ENCODE data around the gene HOXC5.
A peak's percentile ranks its signal among the peaks of the same experiment; 100 is the strongest.

Gene HOXC5

GRCh38 chr12:54018468-54018984 lies 14.3 kb upstream of the HOXC5 start:
- POLR2A ChIA-PET (ENCODE audit: low non-redundant PET): no interaction called here

GRCh38 chr12:54019091-54019811 lies 13.6 kb upstream of the HOXC5 start:
- ChIA-PET POLR2A (ENCODE audit: low non-redundant PET) (no interaction called here), CTCF (no interaction called here)
- no peak for TF ChIP-seq CTCF (conservative IDR thresholded peaks at IDR 0.05; ENCODE audit: low read depth)
- DNase-seq (ENCODE audit: low spot score): no peak
- no peak overlapping the region for H3K27ac ChIP-seq

More at GRCh38 chr12:54018468-54018984, 14.3 kb upstream of the HOXC5 start:
- DNase-seq (ENCODE audit: low spot score): no peak
- H3K27ac ChIP-seq: peak overlapping the region; percentile 64
- CTCF ChIA-PET: interaction anchor here (0.5 kb wide), 1 partner anchor 65 kb away, joined by 3 read pairs; no protein-coding TSS in a partner anchor
- no peak for TF ChIP-seq CTCF (conservative IDR thresholded peaks at IDR 0.05; ENCODE audit: low read depth)

- CTCF ChIA-PET: no interaction called here
- peak overlapping the region; percentile 16 for H3K27ac ChIP-seq
- no peak for TF ChIP-seq CTCF (conservative IDR thresholded peaks at IDR 0.05; ENCODE audit: low read depth)
- DNase-seq (ENCODE audit: low spot score): no peak
- POLR2A ChIA-PET (ENCODE audit: low non-redundant PET): no interaction called here
Measured at GRCh38 chr12:54019924-54020590, 12.8 kb upstream of the HOXC5 start.

- ChIA-PET CTCF (interaction anchor here (0.5 to 1.3 kb wide), 7 partner anchors 14 to 277 kb away, joined by 3 to 4 read pairs (median 3); no protein-coding TSS in a partner anchor), POLR2A (ENCODE audit: low non-redundant PET) (no interaction called here)
- no peak overlapping the region for H3K27ac ChIP-seq
- DNase-seq (ENCODE audit: low spot score): no peak
- no peak for TF ChIP-seq CTCF (conservative IDR thresholded peaks at IDR 0.05; ENCODE audit: low read depth)
Measured at GRCh38 chr12:54020591-54021405, 12.1 kb upstream of the HOXC5 start.

GRCh38 chr12:54021432-54022013 lies 11.3 kb upstream of the HOXC5 start:
- peak; percentile 32 for TF ChIP-seq CTCF (conservative IDR thresholded peaks at IDR 0.05; ENCODE audit: low read depth)
- no peak overlapping the region for H3K27ac ChIP-seq
- POLR2A ChIA-PET (ENCODE audit: low non-redundant PET): no interaction called here
- no peak for DNase-seq (ENCODE audit: low spot score)
- CTCF ChIA-PET: interaction anchor here (0.6 to 2.1 kb wide), 11 partner anchors 11 to 278 kb away, joined by 3 to 10 read pairs (median 3); partner anchors contain the start of genes HOXC11 and HOXC9
